OCI-LY7 (cell line): ENCODE results near the gene SPATA2. TPM values are rescaled to one million over a fixed set of nuclear protein-coding genes. Genes with fewer than 3 reads are reported as not detected.

Experiments used
- BruUV-seq: library from RNA; stranded (reverse); fragments of 400-500 nt; replicated peaks from 2 replicates; lab custom pipeline; 2021; lab: Mats Ljungman, UMichigan
- CTCF ChIA-PET: fragments of 300-600 bp; sonication (Branson Sonifier 250); formaldehyde crosslinking; loops from one replicate; lab custom pipeline; 2022; ENCODE audit warnings: antibody characterized with exemption; ENCODE audit not compliant: unreplicated experiment; lab: Charles Lee
- POLR2A ChIA-PET: fragments of 300-600 bp; sonication (Branson Sonifier 250); formaldehyde crosslinking; loops from one replicate; lab custom pipeline; 2022; ENCODE audit warnings: antibody characterized with exemption; lab: Charles Lee
- DNase-seq: peaks from one replicate; pipeline ENCODE4 v3.0.0-alpha.2; 2015; ENCODE audit warnings: low spot score
- H2AFZ ChIP-seq: fragments of 200-600 bp; sonication (generic), shearing (Covaris generic); 2 replicates; pipeline ENCODE4 v1.6.1; 2014; ENCODE audit warnings: mild to moderate bottlenecking, antibody characterized with exemption, low read length, moderate library complexity
- H3K27ac ChIP-seq: fragments of 200-600 bp; sonication (generic); 2 replicates; pipeline ENCODE4 v1.5.1; 2014; ENCODE audit warnings: mixed run types, low read depth, mild to moderate bottlenecking, moderate library complexity, low read length, inconsistent platforms; ENCODE audit not compliant: poor library complexity, severe bottlenecking
- H3K36me3 ChIP-seq: fragments of 200-600 bp; sonication (generic); 2 replicates; pipeline ENCODE4 v1.6.1; 2014; ENCODE audit warnings: mild to moderate bottlenecking, antibody characterized with exemption, low read length, moderate library complexity, mixed read lengths; ENCODE audit not compliant: insufficient read depth
- H3K4me1 ChIP-seq: fragments of 200-600 bp; sonication (generic); 2 replicates; pipeline ENCODE4 v1.5.1; 2014; ENCODE audit warnings: mild to moderate bottlenecking, low read length; ENCODE audit not compliant: insufficient read depth, poor library complexity, severe bottlenecking
- H3K4me2 ChIP-seq: fragments of 200-600 bp; sonication (generic); 2 replicates; pipeline ENCODE4 v1.6.1; 2014; ENCODE audit warnings: mild to moderate bottlenecking, low read length
- H3K4me3 ChIP-seq: fragments of 200-600 bp; sonication (generic); 2 replicates; pipeline ENCODE4 v1.5.1; 2014; ENCODE audit warnings: mild to moderate bottlenecking, low read depth, low read length; ENCODE audit not compliant: poor library complexity, severe bottlenecking
- H3K79me2 ChIP-seq: fragments of 200-600 bp; sonication (generic); 2 replicates; pipeline ENCODE4 v1.6.1; 2016; ENCODE audit warnings: low read depth, mild to moderate bottlenecking, low read length, moderate library complexity, mixed read lengths; ENCODE audit not compliant: insufficient read depth
- H3K9me2 ChIP-seq: fragments of 200-600 bp; sonication (generic); 2 replicates; pipeline ENCODE4 v1.6.1; 2016; ENCODE audit warnings: mild to moderate bottlenecking, low read length, mixed read lengths; ENCODE audit not compliant: insufficient read depth
- H3K9me3 ChIP-seq: fragments of 200-600 bp; sonication (generic); 2 replicates; pipeline ENCODE4 v1.6.1; 2014; ENCODE audit warnings: mild to moderate bottlenecking, mixed run types, low read length, mixed read lengths
- H4K20me1 ChIP-seq: fragments of 200-600 bp; sonication (generic); 2 replicates; pipeline ENCODE4 v1.6.1; 2014; ENCODE audit warnings: mild to moderate bottlenecking, antibody characterized with exemption, low read length, moderate library complexity, mixed read lengths; ENCODE audit not compliant: insufficient read depth
- EZH2phosphoT487 ChIP-seq: fragments of 200-600 bp; sonication (generic); IDR thresholded peaks from 2 replicates; pipeline ENCODE4 v1.6.1; 2018; ENCODE audit warnings: low read depth, borderline replicate concordance, mild to moderate bottlenecking, mixed run types, antibody characterized with exemption, low read length, moderate library complexity, mixed read lengths
- intact Hi-C: fragments of 100-400 bp; cut with micrococcal nuclease; formaldehyde crosslinking; loops from one replicate; pipeline ENCODE4 v1.10.0; 2022; ENCODE audit not compliant: unreplicated experiment
- total RNA-seq, 2 experiments: library from RNA; depleted of rRNA in 1 of 2; stranded (reverse); fragments of >200 nt in 1 of 2; shearing (Covaris generic) in 1 of 2; gene quantifications; 2 replicates each; pipeline ENCODE4 v1.2.3, GENCODE V29; 2014 to 2022
- TF ChIP-seq, protein P1 (sequence below): fragments of 200-600 bp; sonication (generic); conservative IDR thresholded peaks from 2 replicates; pipeline ENCODE4 v1.5.1; 2014; ENCODE audit warnings: mild to moderate bottlenecking, antibody characterized with exemption, low read length, moderate library complexity, mixed read lengths

SPATA2 gene
- total RNA-seq, 2 experiments from 2014 or later: 3.9 to 8.1 TPM

DNA sequence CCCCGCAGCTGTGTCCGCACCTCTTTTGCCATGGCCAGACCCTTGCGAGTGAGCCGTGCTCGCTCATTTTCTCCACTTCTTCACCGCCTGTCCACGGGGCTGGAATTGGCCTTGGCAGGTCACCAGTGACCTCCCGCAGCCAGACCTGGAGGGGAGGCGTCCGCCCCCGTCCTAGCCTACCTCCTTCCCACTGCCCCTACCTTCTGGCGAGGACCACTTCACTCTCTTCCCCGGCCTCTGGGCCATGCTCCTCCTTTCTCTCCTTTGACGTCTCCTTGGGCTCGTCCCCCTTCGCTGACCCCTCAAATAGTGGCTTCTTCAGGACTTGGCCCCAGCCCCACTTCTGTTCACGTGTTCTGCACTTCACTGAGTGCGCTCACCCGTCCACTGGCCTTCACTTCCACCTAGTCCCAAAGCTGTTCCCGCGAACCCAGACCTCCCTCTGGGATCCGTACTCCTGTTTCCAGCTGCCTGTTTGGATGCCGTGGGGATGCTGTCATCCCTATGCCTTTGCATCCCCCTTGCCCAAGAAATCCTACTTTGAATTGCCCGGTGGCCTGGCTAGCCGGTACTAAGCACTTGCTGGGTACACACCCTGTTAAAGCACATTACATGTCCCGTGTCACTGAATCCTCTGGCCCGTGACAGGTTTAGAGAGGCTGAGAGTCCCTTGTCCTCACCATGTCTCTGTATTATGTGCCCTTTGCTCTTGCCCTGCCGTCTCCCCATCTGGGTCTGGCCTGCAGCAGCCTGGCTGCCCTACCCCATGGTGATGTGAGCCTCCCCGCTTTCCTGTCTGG is 33.0 kb downstream of the SPATA2 start:
- no peak for TF ChIP-seq EZH2phosphoT487
- TF ChIP-seq, protein P1, sequence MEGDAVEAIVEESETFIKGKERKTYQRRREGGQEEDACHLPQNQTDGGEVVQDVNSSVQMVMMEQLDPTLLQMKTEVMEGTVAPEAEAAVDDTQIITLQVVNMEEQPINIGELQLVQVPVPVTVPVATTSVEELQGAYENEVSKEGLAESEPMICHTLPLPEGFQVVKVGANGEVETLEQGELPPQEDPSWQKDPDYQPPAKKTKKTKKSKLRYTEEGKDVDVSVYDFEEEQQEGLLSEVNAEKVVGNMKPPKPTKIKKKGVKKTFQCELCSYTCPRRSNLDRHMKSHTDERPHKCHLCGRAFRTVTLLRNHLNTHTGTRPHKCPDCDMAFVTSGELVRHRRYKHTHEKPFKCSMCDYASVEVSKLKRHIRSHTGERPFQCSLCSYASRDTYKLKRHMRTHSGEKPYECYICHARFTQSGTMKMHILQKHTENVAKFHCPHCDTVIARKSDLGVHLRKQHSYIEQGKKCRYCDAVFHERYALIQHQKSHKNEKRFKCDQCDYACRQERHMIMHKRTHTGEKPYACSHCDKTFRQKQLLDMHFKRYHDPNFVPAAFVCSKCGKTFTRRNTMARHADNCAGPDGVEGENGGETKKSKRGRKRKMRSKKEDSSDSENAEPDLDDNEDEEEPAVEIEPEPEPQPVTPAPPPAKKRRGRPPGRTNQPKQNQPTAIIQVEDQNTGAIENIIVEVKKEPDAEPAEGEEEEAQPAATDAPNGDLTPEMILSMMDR: no peak
- Histone ChIP-seq H3K79me2 (no peaks in the 10 kb centered on the region), H3K4me1 (no peaks in the 10 kb centered on the region), H3K9me3 (no peaks in the 10 kb centered on the region), H3K4me2 (no peak overlapping the region), H3K27ac (no peak overlapping the region), H3K9me2 (no peaks in the 10 kb centered on the region), H3K36me3 (peaks cover 52% of the 10 kb centered on the region), H4K20me1 (no peaks in the 10 kb centered on the region), H2AFZ (no peak overlapping the region), H3K4me3 (no peak overlapping the region)
- POLR2A ChIA-PET: no interaction called here
- CTCF ChIA-PET: no interaction called here
- no TSS peak for BruUV-seq
- intact Hi-C loops: no loop called here
- DNase-seq: no peak

DNA sequence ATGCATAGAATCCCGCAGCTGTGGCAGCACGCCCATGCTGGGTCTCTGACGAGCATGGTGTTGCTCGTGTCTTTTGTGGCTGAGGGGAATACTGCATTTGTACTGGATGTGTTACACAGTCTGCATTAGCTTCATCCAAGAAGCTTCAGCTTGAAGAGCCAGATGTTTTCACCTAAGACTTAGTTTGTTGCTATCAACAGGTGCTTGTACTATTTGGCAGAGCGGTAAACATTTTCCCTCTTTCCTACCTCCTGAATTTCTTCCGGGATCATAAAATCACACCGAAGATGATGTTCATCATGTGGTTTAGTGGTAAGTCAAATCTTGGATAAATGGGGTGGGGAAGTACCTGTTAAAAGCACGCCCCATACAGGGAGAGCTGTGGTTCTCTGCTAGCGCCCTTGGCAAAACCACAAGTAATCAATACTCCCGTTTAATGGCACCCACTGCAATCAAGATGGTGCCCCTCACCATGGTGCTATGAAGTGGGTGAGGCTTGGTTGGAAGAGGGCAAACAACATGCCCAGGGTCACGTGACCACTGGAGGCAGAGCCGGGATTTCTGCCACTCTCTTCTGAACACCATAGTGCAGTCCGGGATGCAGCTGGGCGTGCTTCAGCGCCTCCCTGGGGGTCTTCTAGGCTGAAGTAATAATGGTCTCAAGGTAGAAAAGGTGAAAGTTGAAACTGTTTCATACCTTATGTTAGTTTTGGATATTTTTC is 34.4 kb downstream of the SPATA2 start:
- Histone ChIP-seq H3K4me2 (no peak overlapping the region), H4K20me1 (no peaks in the 10 kb centered on the region), H3K9me3 (no peaks in the 10 kb centered on the region), H3K27ac (no peak overlapping the region), H3K36me3 (peaks cover 57% of the 10 kb centered on the region), H2AFZ (no peak overlapping the region), H3K79me2 (no peaks in the 10 kb centered on the region), H3K9me2 (no peaks in the 10 kb centered on the region), H3K4me3 (no peak overlapping the region), H3K4me1 (no peaks in the 10 kb centered on the region)
- ChIA-PET POLR2A (interaction anchor here (0.8 kb wide), 1 partner anchor 33 kb away, joined by 5 read pairs; no protein-coding TSS in a partner anchor), CTCF (interaction anchor here (0.6 kb wide), 2 partner anchors 33 to 35 kb away, joined by 3 read pairs; no protein-coding TSS in a partner anchor)
- intact Hi-C loops: no loop called here
- BruUV-seq: no TSS peak
- TF ChIP-seq, protein P1: no peak
- no peak for TF ChIP-seq EZH2phosphoT487
- no peak for DNase-seq
